HEK293T (cell line): ENCODE results near the gene TCF12.

ENCODE experiments used
- ARNT ChIP-seq: fragments of 450-650 bp; IDR thresholded peaks from 2 replicates; pipeline ENCODE4 v1.6.1; 2017; ENCODE audit warnings: mild to moderate bottlenecking
- BHLHE40 ChIP-seq: fragments of 450-650 bp; IDR thresholded peaks from 2 replicates; pipeline ENCODE4 v1.6.1; 2016; ENCODE audit warnings: mild to moderate bottlenecking, moderate library complexity, borderline replicate concordance
- ELF4 ChIP-seq: fragments of 450-650 bp; IDR thresholded peaks from 2 replicates; pipeline ENCODE4 v1.6.1; 2017; ENCODE audit warnings: antibody characterized with exemption
- FOXK2 ChIP-seq: fragments of 450-650 bp; IDR thresholded peaks from 2 replicates; pipeline ENCODE4 v1.6.1; 2016; ENCODE audit warnings: mild to moderate bottlenecking
- FOXM1 ChIP-seq: fragments of 450-650 bp; IDR thresholded peaks from 2 replicates; pipeline ENCODE4 v1.6.1; 2017; ENCODE audit warnings: mild to moderate bottlenecking, borderline replicate concordance
- HDGF ChIP-seq: fragments of 450-650 bp; IDR thresholded peaks from 2 replicates; pipeline ENCODE4 v1.6.1; 2017; ENCODE audit warnings: antibody characterized with exemption, borderline replicate concordance
- NFRKB ChIP-seq: fragments of 450-650 bp; IDR thresholded peaks from 2 replicates; pipeline ENCODE4 v1.6.1; 2016; ENCODE audit warnings: mild to moderate bottlenecking, moderate library complexity
- SP1 ChIP-seq: fragments of 450-650 bp; IDR thresholded peaks from 2 replicates; pipeline ENCODE4 v1.6.1; 2017
- SUZ12 ChIP-seq: fragments of 450-650 bp; IDR thresholded peaks from 2 replicates; pipeline ENCODE4 v1.6.1; 2016; ENCODE audit warnings: mild to moderate bottlenecking
- TARDBP ChIP-seq: fragments of 450-650 bp; IDR thresholded peaks from 2 replicates; pipeline ENCODE4 v1.6.1; 2016
- ZNF384 ChIP-seq: fragments of 450-650 bp; IDR thresholded peaks from 2 replicates; pipeline ENCODE4 v1.6.1; 2016

DNA sequence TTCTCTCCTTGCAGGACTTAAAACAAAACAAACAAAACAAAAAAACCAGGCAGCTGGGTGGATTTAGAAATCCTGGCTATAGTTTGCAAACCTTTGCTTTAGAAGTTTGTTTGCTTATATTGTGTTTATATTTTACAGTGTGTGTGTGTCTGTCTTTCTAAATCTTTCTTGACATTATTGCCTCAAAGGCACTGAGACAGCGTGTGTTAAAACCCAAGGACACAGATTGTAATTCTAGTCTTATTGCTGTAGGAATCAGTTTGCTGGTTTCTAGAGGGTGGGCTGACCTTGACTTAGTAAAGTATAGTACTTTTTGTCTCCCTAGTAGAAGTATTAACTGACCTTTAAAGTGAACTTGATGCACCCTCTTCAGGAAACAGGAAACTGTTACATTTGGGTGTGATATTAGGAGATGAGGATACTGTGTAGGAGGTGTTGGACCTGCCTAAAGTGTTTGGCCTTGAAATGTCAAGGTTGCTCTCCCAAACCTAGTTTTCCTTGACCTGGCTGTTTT lies 71.0 kb downstream of the TCF12 start:
- no peak for TF ChIP-seq ZNF384
- no peak for TF ChIP-seq SP1
- no peak for TF ChIP-seq FOXM1
- no peak for TF ChIP-seq NFRKB
- no peak for TF ChIP-seq HDGF
- no peak for TF ChIP-seq TARDBP
- no peak for TF ChIP-seq ELF4
- TF ChIP-seq ARNT = no peak
- TF ChIP-seq SUZ12 = no peak
- TF ChIP-seq FOXK2 = no peak
- TF ChIP-seq BHLHE40 = no peak
